ENCODE data around the gene SUSD4.

The SUSD4 gene

DNA sequence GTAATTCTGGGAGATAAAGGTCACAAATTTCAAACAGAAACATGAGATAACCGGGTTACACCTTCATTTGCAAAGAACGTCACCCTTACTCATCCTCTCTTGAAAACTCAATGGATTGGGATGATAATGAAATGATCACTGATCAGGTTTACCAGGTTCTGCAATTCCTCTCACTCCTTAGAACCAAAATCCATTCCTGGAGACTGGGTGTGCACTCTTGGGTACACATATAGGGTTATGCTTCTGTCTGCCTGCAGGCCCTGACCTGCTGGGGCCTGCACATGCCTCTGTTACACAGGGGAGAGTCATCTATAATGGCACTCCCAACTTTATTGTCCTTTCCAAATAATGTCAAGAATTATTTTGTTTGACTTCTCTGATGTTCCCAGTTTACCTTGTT, 8.3 kb downstream of the SUSD4 start:
- TF ChIP-seq, protein P1, sequence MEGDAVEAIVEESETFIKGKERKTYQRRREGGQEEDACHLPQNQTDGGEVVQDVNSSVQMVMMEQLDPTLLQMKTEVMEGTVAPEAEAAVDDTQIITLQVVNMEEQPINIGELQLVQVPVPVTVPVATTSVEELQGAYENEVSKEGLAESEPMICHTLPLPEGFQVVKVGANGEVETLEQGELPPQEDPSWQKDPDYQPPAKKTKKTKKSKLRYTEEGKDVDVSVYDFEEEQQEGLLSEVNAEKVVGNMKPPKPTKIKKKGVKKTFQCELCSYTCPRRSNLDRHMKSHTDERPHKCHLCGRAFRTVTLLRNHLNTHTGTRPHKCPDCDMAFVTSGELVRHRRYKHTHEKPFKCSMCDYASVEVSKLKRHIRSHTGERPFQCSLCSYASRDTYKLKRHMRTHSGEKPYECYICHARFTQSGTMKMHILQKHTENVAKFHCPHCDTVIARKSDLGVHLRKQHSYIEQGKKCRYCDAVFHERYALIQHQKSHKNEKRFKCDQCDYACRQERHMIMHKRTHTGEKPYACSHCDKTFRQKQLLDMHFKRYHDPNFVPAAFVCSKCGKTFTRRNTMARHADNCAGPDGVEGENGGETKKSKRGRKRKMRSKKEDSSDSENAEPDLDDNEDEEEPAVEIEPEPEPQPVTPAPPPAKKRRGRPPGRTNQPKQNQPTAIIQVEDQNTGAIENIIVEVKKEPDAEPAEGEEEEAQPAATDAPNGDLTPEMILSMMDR (IDR thresholded peaks at IDR 0.05; ENCODE audit: extremely low read depth, missing control alignments) = no peak
- DNase-seq (ENCODE audit: low spot score) = no peak

DNA sequence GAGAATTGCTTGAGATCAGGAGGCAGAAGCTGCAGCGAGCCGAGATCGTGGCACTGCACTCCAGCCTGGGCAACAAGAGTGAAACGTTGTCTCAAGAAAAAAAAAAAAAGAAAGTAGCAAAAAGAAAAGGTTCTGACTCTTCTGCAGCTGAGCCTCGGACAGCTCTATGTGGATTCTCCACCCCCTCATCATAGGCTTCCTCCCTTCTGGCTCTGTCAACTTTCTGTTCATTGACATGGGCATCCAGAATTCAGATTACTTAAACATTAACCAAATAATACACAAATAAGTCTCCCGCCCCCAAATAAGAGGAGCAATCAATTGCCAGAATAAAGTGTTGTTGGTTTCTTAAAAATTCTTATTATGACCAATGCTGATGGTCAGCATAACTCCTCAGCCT, 10.0 kb downstream of the SUSD4 start:
- DNase-seq (ENCODE audit: low spot score) = no peak
- TF ChIP-seq, protein P1 (IDR thresholded peaks at IDR 0.05; ENCODE audit: extremely low read depth, missing control alignments) = no peak

- no peak for DNase-seq (ENCODE audit: low spot score)
- TF ChIP-seq, protein P1 (IDR thresholded peaks at IDR 0.05; ENCODE audit: extremely low read depth, missing control alignments) = no peak
Measured at GRCh38 chr1:223352944-223353343, 11.0 kb downstream of the SUSD4 start.

DNA sequence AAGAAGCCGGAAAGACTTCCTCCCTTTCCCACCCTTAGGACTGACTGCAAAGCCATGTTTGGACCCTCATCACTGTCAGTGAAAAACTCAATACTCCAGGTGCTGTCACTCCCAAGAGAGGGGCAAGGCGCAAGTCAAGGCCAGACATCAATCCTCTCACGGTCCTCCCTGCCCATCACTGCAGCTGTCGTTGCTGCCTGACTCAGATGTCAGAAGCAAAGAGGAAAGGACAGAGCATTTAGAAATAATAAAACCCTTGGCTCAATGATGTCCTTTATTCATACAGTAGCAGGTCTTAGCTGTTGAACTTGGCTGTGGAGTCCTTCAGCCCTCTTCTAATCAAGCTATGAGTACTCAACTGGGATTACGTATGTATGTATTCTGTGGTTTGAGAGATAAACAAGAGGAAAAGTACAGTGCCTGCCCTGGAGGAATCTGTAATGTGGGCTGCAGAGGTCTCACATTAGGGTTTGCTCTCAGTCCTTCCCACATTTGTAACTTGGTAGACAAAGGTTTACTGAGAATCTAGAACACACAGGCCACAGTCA, 13.5 kb downstream of the SUSD4 start:
- DNase-seq (ENCODE audit: low spot score) = no peak
- TF ChIP-seq, protein P1 (IDR thresholded peaks at IDR 0.05; ENCODE audit: extremely low read depth, missing control alignments) = no peak

GRCh38 chr1:223349241-223349640, 14.7 kb downstream of the SUSD4 start:
- TF ChIP-seq, protein P1 (IDR thresholded peaks at IDR 0.05; ENCODE audit: extremely low read depth, missing control alignments) = no peak
- DNase-seq (ENCODE audit: low spot score) = no peak

DNA sequence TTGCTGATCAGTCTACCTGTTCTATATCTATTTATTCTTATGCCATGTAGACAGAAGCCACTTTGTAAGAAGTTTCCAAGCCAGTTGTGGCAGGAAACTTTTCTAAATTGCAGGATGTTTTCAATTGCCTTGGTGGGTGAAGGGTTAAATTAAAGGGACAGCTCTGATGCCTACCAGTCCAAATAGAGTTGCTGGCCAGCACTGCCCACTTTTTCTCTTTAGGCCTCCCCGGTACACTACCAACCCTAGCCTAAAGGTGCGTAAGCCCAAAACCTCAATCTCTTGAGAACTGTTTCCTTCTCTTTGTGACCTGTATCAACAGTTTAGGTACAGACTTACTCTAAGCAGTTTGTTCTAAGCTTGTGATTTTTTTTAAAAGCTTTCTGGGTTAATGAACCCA, 15.5 kb downstream of the SUSD4 start:
- no peak for DNase-seq (ENCODE audit: low spot score)
- TF ChIP-seq, protein P1 (IDR thresholded peaks at IDR 0.05; ENCODE audit: extremely low read depth, missing control alignments) = no peak

DNA sequence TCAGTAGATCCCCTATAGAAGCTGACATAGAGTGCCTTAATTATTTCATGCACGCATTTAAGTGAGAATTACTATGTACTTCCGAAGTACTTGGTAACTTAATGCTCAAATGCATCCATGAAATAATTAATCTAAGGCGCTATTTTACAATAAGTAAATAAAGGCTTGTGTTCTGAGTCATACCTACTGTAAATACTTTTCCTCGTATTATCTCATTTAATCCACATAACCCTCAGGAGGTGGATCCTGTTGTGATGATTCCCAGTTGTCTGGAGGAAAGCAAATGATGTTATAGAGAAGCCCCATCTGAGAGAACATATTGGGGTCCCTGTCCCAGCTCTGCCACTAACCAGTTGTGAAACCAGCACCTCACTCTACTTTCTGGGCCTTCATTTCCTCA, 16.4 kb downstream of the SUSD4 start:
- TF ChIP-seq, protein P1 (IDR thresholded peaks at IDR 0.05; ENCODE audit: extremely low read depth, missing control alignments) = no peak
- DNase-seq (ENCODE audit: low spot score) = no peak

Measured in GM20000 (cell line).